ENCODE results near the gene UQCR10.

DNA sequence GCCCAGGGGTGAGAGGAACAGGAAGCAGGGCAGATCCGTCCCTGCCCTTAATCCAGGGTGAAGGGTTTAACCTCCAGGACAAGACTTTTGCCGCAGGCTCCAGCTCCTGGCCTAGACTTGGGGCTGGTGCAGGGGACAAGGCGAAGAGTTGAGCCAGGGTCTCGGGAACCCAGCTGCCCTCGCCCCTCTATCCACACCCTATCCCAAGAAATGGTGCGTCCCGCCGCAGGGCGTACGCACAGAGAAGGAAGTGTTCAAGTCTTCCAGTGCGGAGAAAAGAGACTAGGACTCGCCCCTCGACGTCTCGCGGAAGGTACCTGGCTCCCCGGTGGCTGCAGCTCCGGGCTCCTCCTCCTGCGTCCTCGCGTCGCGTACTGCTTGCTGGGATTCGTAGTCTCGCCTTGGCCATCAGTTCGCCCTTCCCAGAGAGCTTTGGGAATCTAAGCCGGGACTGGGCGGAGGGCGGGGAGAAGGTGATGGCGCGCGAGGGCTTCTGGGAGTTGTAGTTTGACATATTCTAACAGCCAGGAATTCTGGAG lies 468 bp upstream of the UQCR10 start, which contains the start of gene ZMAT5:
- TF ChIP-seq EZH2 (IDR thresholded peaks at IDR 0.05; ENCODE audit: borderline replicate concordance, low read depth, low read length, severe bottlenecking) (no peak), CTCF (IDR thresholded peaks at IDR 0.05; ENCODE audit: borderline replicate concordance, extremely low read depth, low read length, poor library complexity, severe bottlenecking) (no peak)

All from DND-41 (cell line).